OCI-LY1 (cell line): ENCODE data around the gene CSF1.
"Not testable (repeated sequence)": the region's sequence is repeated elsewhere in the genome, so short reads cannot be mapped to it uniquely, and the experiment has no call there.

ENCODE experiments used
- CTCF ChIP-seq: fragments of 200-600 bp; sonication (generic), shearing (Covaris generic); IDR thresholded peaks from 2 replicates; pipeline ENCODE4 v1.5.1; 2017; ENCODE audit warnings: mild to moderate bottlenecking, antibody characterized with exemption, low read length, moderate library complexity, mixed read lengths
- EZH2 ChIP-seq: fragments of 200-600 bp; sonication (generic), shearing (Covaris generic); IDR thresholded peaks from 2 replicates; pipeline ENCODE4 v1.8.0; 2017; ENCODE audit warnings: borderline replicate concordance, mixed run types, mild to moderate bottlenecking, antibody characterized with exemption, low read length, moderate library complexity, mixed read lengths

- TF ChIP-seq CTCF, EZH2: not testable (repeated sequence)
These were observed 31.3 kb upstream of the CSF1 start for GRCh38 chr1:109879371-109879770.
